Astrocyte (in vitro differentiated cells and primary cell): Measurements from ENCODE around the gene RGSL1. TPM values are rescaled to one million over a fixed set of nuclear protein-coding genes. Genes with fewer than 3 reads are reported as not detected.

Source experiments
- DNase-seq: peaks from one replicate; pipeline ENCODE4 v3.0.0-alpha.2; 2010; ENCODE audit warnings: low read depth
- FAIRE-seq: peaks from 2 replicates; lab custom pipeline; 2011; peaks lifted over from hg19 to GRCh38; lab: Jason Lieb, UNC
- H2AFZ ChIP-seq: 2 replicates; pipeline ENCODE4 v1.6.0; 2012; ENCODE audit warnings: low read depth, low read length, inconsistent platforms
- H3K27ac ChIP-seq: 2 replicates; pipeline ENCODE4 v1.5.1; 2011; ENCODE audit warnings: low read depth, low read length, inconsistent platforms
- H3K27me3 ChIP-seq: 2 replicates; pipeline ENCODE4 v1.6.0; 2011; ENCODE audit warnings: low read length, inconsistent platforms; ENCODE audit not compliant: insufficient read depth
- H3K36me3 ChIP-seq: 2 replicates; pipeline ENCODE4 v1.5.1; 2011; ENCODE audit warnings: low read length, inconsistent platforms; ENCODE audit not compliant: insufficient read depth
- H3K4me1 ChIP-seq: 2 replicates; pipeline ENCODE4 v1.5.1; 2011; ENCODE audit warnings: low read length, inconsistent platforms; ENCODE audit not compliant: insufficient read depth
- H3K4me2 ChIP-seq: 2 replicates; pipeline ENCODE4 v1.6.0; 2012; ENCODE audit warnings: low read length, inconsistent platforms
- H3K4me3 ChIP-seq: 2 replicates; pipeline ENCODE4 v1.5.1; 2011; ENCODE audit warnings: low read depth, mild to moderate bottlenecking, low read length, inconsistent platforms; ENCODE audit not compliant: insufficient read depth
- H3K79me2 ChIP-seq: 2 replicates; pipeline ENCODE4 v1.6.0; 2012; ENCODE audit warnings: mild to moderate bottlenecking, low read length, inconsistent platforms; ENCODE audit not compliant: insufficient read depth
- H3K9ac ChIP-seq: 2 replicates; pipeline ENCODE4 v1.6.0; 2012; ENCODE audit warnings: mild to moderate bottlenecking, low read length, inconsistent platforms
- H3K9me3 ChIP-seq: 2 replicates; pipeline ENCODE4 v1.5.1; 2012; ENCODE audit warnings: low read depth, mild to moderate bottlenecking, low read length, inconsistent platforms; ENCODE audit not compliant: insufficient read depth
- H4K20me1 ChIP-seq: 2 replicates; pipeline ENCODE4 v1.6.0; 2012; ENCODE audit warnings: low read length, inconsistent platforms; ENCODE audit not compliant: insufficient read depth
- H3K27ac Mint-ChIP-seq: one replicate; pipeline ENCODE4 v1.8.0; 2021; ENCODE audit warnings: mild to moderate bottlenecking, mixed read lengths; ENCODE audit not compliant: unreplicated experiment
- H3K27me3 Mint-ChIP-seq: one replicate; pipeline ENCODE4 v1.8.0; 2021; ENCODE audit warnings: low read depth, mixed read lengths; ENCODE audit not compliant: unreplicated experiment
- H3K36me3 Mint-ChIP-seq: one replicate; pipeline ENCODE4 v1.8.0; 2021; ENCODE audit warnings: low read depth, mixed read lengths; ENCODE audit not compliant: unreplicated experiment
- H3K4me1 Mint-ChIP-seq: one replicate; pipeline ENCODE4 v1.8.0; 2021; ENCODE audit warnings: low read depth, mixed read lengths; ENCODE audit not compliant: unreplicated experiment
- H3K4me3 Mint-ChIP-seq: one replicate; pipeline ENCODE4 v1.8.0; 2021; ENCODE audit warnings: mild to moderate bottlenecking, moderate library complexity, mixed read lengths; ENCODE audit not compliant: unreplicated experiment
- H3K9me3 Mint-ChIP-seq: one replicate; pipeline ENCODE4 v1.8.0; 2021; ENCODE audit warnings: mild to moderate bottlenecking, mixed read lengths; ENCODE audit not compliant: unreplicated experiment
- EZH2 ChIP-seq: IDR thresholded peaks from 2 replicates; pipeline ENCODE4 v1.6.1; 2012; ENCODE audit warnings: mild to moderate bottlenecking, low read length, inconsistent platforms; ENCODE audit not compliant: insufficient read depth
- total RNA-seq: library from RNA; stranded (reverse); gene quantifications from 2 replicates; pipeline ENCODE4 v1.2.1, GENCODE V29; 2021
- TF ChIP-seq, protein P1 (sequence below): IDR thresholded peaks from 2 replicates; pipeline ENCODE4 v1.5.1; 2011; ENCODE audit warnings: low read depth, mild to moderate bottlenecking, inconsistent platforms, low read length, moderate library complexity; ENCODE audit not compliant: insufficient read depth

The RGSL1 gene
- total RNA-seq, 1 donor from 2014 or later: not detected

DNA sequence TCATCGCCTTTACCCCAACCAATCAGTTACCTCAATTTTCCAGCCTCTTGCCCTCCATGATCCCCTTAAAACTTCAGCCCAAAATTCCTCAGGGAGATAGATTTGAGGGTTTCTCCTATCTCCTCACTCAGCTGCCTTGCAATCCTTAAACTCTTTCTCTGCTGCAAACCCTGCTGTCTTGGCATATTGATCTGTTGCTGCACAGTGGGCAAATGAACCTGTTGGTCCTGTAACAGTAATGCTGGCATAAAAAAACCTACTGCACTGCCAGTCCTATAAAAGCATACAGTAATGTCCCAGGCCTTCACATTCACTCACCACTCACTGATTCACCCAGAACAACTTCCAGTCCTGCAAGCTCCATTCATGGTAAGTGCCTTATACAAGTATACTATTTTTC lies 44.4 kb upstream of the RGSL1 start:
- no peak overlapping the region for H3K27ac ChIP-seq
- H3K4me3 ChIP-seq: no peak overlapping the region
- no peak overlapping the region for H2AFZ ChIP-seq
- no peak for FAIRE-seq
- no peak for DNase-seq
- H3K79me2 ChIP-seq: no peaks in the 10 kb centered on the region
- H3K4me1 Mint-ChIP-seq: peaks cover 4% of the 10 kb centered on the region
- no peaks in the 10 kb centered on the region for H4K20me1 ChIP-seq
- no peaks in the 10 kb centered on the region for H3K9me3 ChIP-seq
- no peak overlapping the region for H3K27ac Mint-ChIP-seq
- no peaks in the 10 kb centered on the region for H3K36me3 ChIP-seq
- H3K36me3 Mint-ChIP-seq: no peaks in the 10 kb centered on the region
- no peak for TF ChIP-seq EZH2
- TF ChIP-seq, protein P1, sequence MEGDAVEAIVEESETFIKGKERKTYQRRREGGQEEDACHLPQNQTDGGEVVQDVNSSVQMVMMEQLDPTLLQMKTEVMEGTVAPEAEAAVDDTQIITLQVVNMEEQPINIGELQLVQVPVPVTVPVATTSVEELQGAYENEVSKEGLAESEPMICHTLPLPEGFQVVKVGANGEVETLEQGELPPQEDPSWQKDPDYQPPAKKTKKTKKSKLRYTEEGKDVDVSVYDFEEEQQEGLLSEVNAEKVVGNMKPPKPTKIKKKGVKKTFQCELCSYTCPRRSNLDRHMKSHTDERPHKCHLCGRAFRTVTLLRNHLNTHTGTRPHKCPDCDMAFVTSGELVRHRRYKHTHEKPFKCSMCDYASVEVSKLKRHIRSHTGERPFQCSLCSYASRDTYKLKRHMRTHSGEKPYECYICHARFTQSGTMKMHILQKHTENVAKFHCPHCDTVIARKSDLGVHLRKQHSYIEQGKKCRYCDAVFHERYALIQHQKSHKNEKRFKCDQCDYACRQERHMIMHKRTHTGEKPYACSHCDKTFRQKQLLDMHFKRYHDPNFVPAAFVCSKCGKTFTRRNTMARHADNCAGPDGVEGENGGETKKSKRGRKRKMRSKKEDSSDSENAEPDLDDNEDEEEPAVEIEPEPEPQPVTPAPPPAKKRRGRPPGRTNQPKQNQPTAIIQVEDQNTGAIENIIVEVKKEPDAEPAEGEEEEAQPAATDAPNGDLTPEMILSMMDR: no peak
- H3K4me1 ChIP-seq: no peaks in the 10 kb centered on the region
- H3K4me3 Mint-ChIP-seq: no peak overlapping the region
- no peaks in the 10 kb centered on the region for H3K27me3 ChIP-seq
- no peak overlapping the region for H3K9ac ChIP-seq
- no peaks in the 10 kb centered on the region for H3K9me3 Mint-ChIP-seq
- H3K27me3 Mint-ChIP-seq: no peaks in the 10 kb centered on the region
- no peak overlapping the region for H3K4me2 ChIP-seq

DNA sequence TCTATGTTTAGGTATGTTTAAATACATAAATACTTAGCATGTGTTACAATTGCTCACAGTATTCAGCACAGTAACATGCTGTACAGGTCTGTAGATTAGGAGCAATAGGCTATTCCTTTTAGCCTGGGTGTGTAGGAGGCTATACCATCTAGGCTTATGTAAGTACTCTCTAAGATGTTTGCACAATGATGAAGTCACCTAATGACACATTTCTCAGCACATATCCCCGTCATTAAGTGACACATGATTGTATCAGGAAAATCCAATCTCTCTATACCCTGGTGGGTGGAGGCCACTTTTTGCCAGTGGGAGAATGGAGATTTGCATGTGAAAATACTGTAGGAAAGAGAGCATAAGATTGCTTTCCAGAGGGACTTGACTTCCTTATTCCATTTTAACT lies 43.9 kb upstream of the RGSL1 start:
- H3K79me2 ChIP-seq: no peaks in the 10 kb centered on the region
- no peaks in the 10 kb centered on the region for H3K27me3 ChIP-seq
- DNase-seq: no peak
- H3K4me2 ChIP-seq: no peak overlapping the region
- Mint-ChIP-seq H3K36me3 (no peaks in the 10 kb centered on the region), H3K4me1 (peaks cover 4% of the 10 kb centered on the region), H3K4me3 (no peak overlapping the region), H3K9me3 (no peaks in the 10 kb centered on the region), H3K27ac (no peak overlapping the region), H3K27me3 (no peaks in the 10 kb centered on the region)
- H3K4me3 ChIP-seq: no peak overlapping the region
- no peak overlapping the region for H2AFZ ChIP-seq
- no peak for FAIRE-seq
- H3K9me3 ChIP-seq: no peaks in the 10 kb centered on the region
- no peaks in the 10 kb centered on the region for H4K20me1 ChIP-seq
- H3K27ac ChIP-seq: no peak overlapping the region
- TF ChIP-seq, protein P1: no peak
- H3K4me1 ChIP-seq: no peaks in the 10 kb centered on the region
- no peak overlapping the region for H3K9ac ChIP-seq
- no peaks in the 10 kb centered on the region for H3K36me3 ChIP-seq

DNA sequence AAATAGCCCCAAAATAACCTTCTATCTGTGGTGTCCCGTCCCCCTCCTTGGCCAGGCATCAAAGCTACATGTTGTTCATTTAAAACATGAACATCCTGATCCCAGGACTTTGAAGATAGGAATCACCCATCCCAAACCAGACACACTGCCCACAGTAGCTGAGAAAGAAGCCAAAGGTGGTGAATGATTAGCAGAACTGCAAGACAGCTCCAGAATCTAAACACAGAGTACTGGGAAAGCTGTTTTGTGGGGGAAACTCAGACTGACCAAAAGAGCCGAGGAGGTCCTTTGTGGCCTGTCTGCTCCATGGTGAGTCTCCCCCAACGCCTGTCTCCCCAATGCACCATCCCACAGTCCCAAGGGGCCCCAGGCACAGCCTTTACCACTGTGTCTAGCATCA lies 42.2 kb upstream of the RGSL1 start:
- no peaks in the 10 kb centered on the region for H3K36me3 ChIP-seq
- no peaks in the 10 kb centered on the region for H3K79me2 ChIP-seq
- H4K20me1 ChIP-seq: no peaks in the 10 kb centered on the region
- H2AFZ ChIP-seq: no peak overlapping the region
- no peak overlapping the region for H3K9ac ChIP-seq
- Mint-ChIP-seq H3K4me3 (no peak overlapping the region), H3K27me3 (no peaks in the 10 kb centered on the region), H3K27ac (no peak overlapping the region), H3K36me3 (no peaks in the 10 kb centered on the region), H3K9me3 (no peaks in the 10 kb centered on the region), H3K4me1 (peaks cover 4% of the 10 kb centered on the region)
- H3K9me3 ChIP-seq: no peaks in the 10 kb centered on the region
- no peak for DNase-seq
- FAIRE-seq: no peak
- H3K4me1 ChIP-seq: no peaks in the 10 kb centered on the region
- H3K4me3 ChIP-seq: no peak overlapping the region
- no peaks in the 10 kb centered on the region for H3K27me3 ChIP-seq
- no peak overlapping the region for H3K4me2 ChIP-seq
- no peak overlapping the region for H3K27ac ChIP-seq
- no peak for TF ChIP-seq EZH2
- TF ChIP-seq, protein P1: no peak
